Neural cell (in vitro differentiated cells): ENCODE data around the gene AP2B1. TPM values are rescaled to one million over a fixed set of nuclear protein-coding genes. Genes with fewer than 3 reads are reported as not detected.
A peak's percentile ranks its signal among the peaks of the same experiment; 100 is the strongest.

ENCODE experiments used
- H2AFZ ChIP-seq: fragments of 200-600, 300-800 bp; sonication (generic), shearing (Covaris generic); 2 replicates; pipeline ENCODE4 v1.6.0; 2014; ENCODE audit warnings: low read depth, mild to moderate bottlenecking, antibody characterized with exemption, low read length, moderate library complexity
- H3F3A ChIP-seq: fragments of 200-600 bp; shearing (Covaris generic); 2 replicates; pipeline ENCODE4 v1.6.1; 2016; ENCODE audit warnings: mild to moderate bottlenecking, moderate library complexity, mixed read lengths, antibody characterized with exemption, low read length; ENCODE audit not compliant: insufficient read depth, poor library complexity, severe bottlenecking
- H3K27ac ChIP-seq: fragments of 200-600, 300-800 bp; sonication (generic), shearing (Covaris generic); 2 replicates; pipeline ENCODE4 v1.5.1; 2014; ENCODE audit warnings: mild to moderate bottlenecking, low read length, moderate library complexity
- H3K27me3 ChIP-seq: fragments of 300-800, 200-600 bp; sonication (generic), shearing (Covaris generic); 2 replicates; pipeline ENCODE4 v1.6.0; 2014; ENCODE audit warnings: mild to moderate bottlenecking, low read depth, low read length, moderate library complexity; ENCODE audit not compliant: insufficient read depth
- H3K36me3 ChIP-seq: fragments of 300-800, 200-600 bp; sonication (generic), shearing (Covaris generic); 2 replicates; pipeline ENCODE4 v1.5.1; 2014; ENCODE audit warnings: mild to moderate bottlenecking, antibody characterized with exemption, low read length, moderate library complexity; ENCODE audit not compliant: insufficient read depth
- H3K4me2 ChIP-seq: fragments of 300-800, 200-600 bp; sonication (generic), shearing (Covaris generic); 2 replicates; pipeline ENCODE4 v1.6.0; 2014; ENCODE audit warnings: mild to moderate bottlenecking, low read length
- H3K4me3 ChIP-seq: fragments of 300-800, 200-600 bp; sonication (generic), shearing (Covaris generic); 2 replicates; pipeline ENCODE4 v1.5.1; 2014; ENCODE audit warnings: mild to moderate bottlenecking, low read length, moderate library complexity
- H3K79me2 ChIP-seq: fragments of 200-600 bp; shearing (Covaris generic); replicated peaks from 2 replicates; pipeline ENCODE4 v1.6.0; 2014; ENCODE audit warnings: mild to moderate bottlenecking, low read length, moderate library complexity; ENCODE audit not compliant: insufficient read depth
- H3K9ac ChIP-seq: fragments of 300-800, 200-600 bp; sonication (generic), shearing (Covaris generic); 2 replicates; pipeline ENCODE4 v1.6.1; 2016; ENCODE audit warnings: mild to moderate bottlenecking, low read length, mixed read lengths
- H3K9me2 ChIP-seq: fragments of 200-600 bp; shearing (Covaris generic); 2 replicates; pipeline ENCODE4 v1.6.1; 2016; ENCODE audit warnings: mild to moderate bottlenecking, low read length, mixed read lengths; ENCODE audit not compliant: insufficient read depth
- H3K9me3 ChIP-seq: fragments of 200-600, 300-800 bp; sonication (generic), shearing (Covaris generic); 2 replicates; pipeline ENCODE4 v1.6.1; 2016; ENCODE audit warnings: mild to moderate bottlenecking, mixed run types, low read length, moderate library complexity, mixed read lengths
- H4K20me1 ChIP-seq: fragments of 200-600 bp; shearing (Covaris generic); 2 replicates; pipeline ENCODE4 v1.6.1; 2016; ENCODE audit warnings: mild to moderate bottlenecking, mixed run types; ENCODE audit not compliant: insufficient read depth
- EP300 ChIP-seq: fragments of 450-650 bp; conservative IDR thresholded peaks from 2 replicates; pipeline ENCODE4 v1.6.1; 2014; ENCODE audit warnings: antibody characterized with exemption, mild to moderate bottlenecking, moderate library complexity; ENCODE audit not compliant: poor library complexity, severe bottlenecking
- EZH2 ChIP-seq: fragments of 200-600, 300-800 bp; shearing (Covaris generic), sonication (generic); IDR thresholded peaks from 2 replicates; pipeline ENCODE4 v1.6.1; 2014; ENCODE audit warnings: antibody characterized with exemption, low read length, borderline replicate concordance, mild to moderate bottlenecking; ENCODE audit not compliant: insufficient read depth, poor library complexity, severe bottlenecking
- MXI1 ChIP-seq: fragments of 450-650 bp; conservative IDR thresholded peaks from 2 replicates; pipeline ENCODE4 v1.6.1; 2014; ENCODE audit warnings: antibody characterized with exemption, mild to moderate bottlenecking; ENCODE audit not compliant: poor library complexity, severe bottlenecking
- POLR2AphosphoS5 ChIP-seq: IDR thresholded peaks from 2 replicates; pipeline ENCODE4 v1.6.1; 2012
- RAD21 ChIP-seq: fragments of 450-650 bp; conservative IDR thresholded peaks from 2 replicates; pipeline ENCODE4 v1.6.1; 2014; ENCODE audit warnings: antibody characterized with exemption, mild to moderate bottlenecking, moderate library complexity
- REST ChIP-seq: IDR thresholded peaks from 2 replicates; pipeline ENCODE4 v1.6.1; 2012; ENCODE audit warnings: borderline replicate concordance
- SMC3 ChIP-seq: fragments of 450-650 bp; conservative IDR thresholded peaks from 2 replicates; pipeline ENCODE4 v1.6.1; 2014; ENCODE audit warnings: antibody characterized with exemption, mild to moderate bottlenecking, moderate library complexity; ENCODE audit not compliant: poor library complexity
- TAF1 ChIP-seq: IDR thresholded peaks from 2 replicates; pipeline ENCODE4 v1.6.1; 2012; ENCODE audit warnings: low read depth
- polyA plus RNA-seq: library from polyadenylated mRNA; depleted of rRNA; stranded (reverse); fragments of >200 nt; gene quantifications from 2 replicates; pipeline ENCODE4 v1.2.3, GENCODE V29; 2014
- TF ChIP-seq, protein P1 (sequence below): fragments of 450-650 bp; IDR thresholded peaks from 2 replicates; pipeline ENCODE4 v1.5.1; 2014; ENCODE audit warnings: antibody characterized with exemption, mild to moderate bottlenecking, moderate library complexity; ENCODE audit not compliant: poor library complexity, severe bottlenecking

The AP2B1 gene
- polyA plus RNA-seq, 1 donor from 2014 or later, result 59.5 TPM

DNA sequence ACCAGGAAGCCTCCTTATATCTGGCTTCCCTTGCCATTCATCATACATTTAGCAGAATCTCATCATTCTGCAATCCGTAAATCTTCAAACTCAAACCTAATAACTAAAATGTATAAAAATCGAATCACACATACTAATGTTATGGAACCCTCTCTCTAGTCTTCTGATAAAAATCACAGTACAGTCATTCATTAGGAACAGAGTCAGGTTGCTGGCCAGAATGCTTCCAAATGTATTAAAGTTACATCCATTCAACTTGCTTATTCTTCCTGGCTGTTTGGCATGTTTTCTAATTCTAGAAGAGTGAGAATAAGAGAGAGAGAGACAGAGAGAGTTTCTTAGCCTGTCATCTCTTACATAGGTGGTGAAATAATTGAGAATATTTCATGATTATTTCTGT lies 127.9 kb downstream of the AP2B1 start:
- no peaks in the 10 kb centered on the region for H3K27me3 ChIP-seq
- no peaks in the 10 kb centered on the region for H4K20me1 ChIP-seq
- peak overlapping the region; percentile 47 for H3K4me3 ChIP-seq
- H3F3A ChIP-seq, result no peaks in the 10 kb centered on the region
- H3K4me2 ChIP-seq, result peak overlapping the region; percentile 63
- H3K27ac ChIP-seq, result peak overlapping the region; percentile 58
- H3K79me2 ChIP-seq, result no peaks in the 10 kb centered on the region
- peaks cover 17% of the 10 kb centered on the region for H3K36me3 ChIP-seq
- no peaks in the 10 kb centered on the region for H3K9me2 ChIP-seq
- peak overlapping the region; percentile 11 for H3K9ac ChIP-seq
- H2AFZ ChIP-seq, result no peak overlapping the region
- TF ChIP-seq REST (no peak), TAF1 (no peak), POLR2AphosphoS5 (no peak), MXI1 (no peak), EZH2 (no peak), EP300 (no peak), RAD21 (no peak), SMC3 (no peak)
- TF ChIP-seq, protein P1, sequence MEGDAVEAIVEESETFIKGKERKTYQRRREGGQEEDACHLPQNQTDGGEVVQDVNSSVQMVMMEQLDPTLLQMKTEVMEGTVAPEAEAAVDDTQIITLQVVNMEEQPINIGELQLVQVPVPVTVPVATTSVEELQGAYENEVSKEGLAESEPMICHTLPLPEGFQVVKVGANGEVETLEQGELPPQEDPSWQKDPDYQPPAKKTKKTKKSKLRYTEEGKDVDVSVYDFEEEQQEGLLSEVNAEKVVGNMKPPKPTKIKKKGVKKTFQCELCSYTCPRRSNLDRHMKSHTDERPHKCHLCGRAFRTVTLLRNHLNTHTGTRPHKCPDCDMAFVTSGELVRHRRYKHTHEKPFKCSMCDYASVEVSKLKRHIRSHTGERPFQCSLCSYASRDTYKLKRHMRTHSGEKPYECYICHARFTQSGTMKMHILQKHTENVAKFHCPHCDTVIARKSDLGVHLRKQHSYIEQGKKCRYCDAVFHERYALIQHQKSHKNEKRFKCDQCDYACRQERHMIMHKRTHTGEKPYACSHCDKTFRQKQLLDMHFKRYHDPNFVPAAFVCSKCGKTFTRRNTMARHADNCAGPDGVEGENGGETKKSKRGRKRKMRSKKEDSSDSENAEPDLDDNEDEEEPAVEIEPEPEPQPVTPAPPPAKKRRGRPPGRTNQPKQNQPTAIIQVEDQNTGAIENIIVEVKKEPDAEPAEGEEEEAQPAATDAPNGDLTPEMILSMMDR, result no peak
- H3K9me3 ChIP-seq, result no peaks in the 10 kb centered on the region

DNA sequence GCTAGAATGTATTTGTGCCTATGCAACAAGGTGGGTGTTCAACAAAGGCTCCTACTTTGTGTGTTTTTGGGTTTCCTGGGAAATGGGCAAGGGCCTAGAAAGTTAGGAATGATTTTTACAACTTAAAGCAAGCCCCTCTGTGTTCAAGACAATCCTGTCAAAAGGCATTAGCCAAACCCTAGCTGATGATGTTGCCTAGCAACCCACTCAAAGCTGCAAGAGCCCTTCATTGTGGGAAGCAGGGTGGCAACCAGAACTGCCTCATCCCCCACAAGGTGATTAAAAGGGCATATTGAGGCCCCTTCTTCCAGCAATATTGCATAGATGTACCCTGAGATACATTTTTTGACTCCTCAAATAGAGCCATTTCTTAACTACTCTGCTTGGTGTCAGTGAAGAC lies 128.3 kb downstream of the AP2B1 start:
- Histone ChIP-seq H3K36me3 (peaks cover 17% of the 10 kb centered on the region), H3K4me3 (peak overlapping the region; percentile 47), H3K79me2 (no peaks in the 10 kb centered on the region), H3K9ac (peak overlapping the region; percentile 11), H3F3A (no peaks in the 10 kb centered on the region), H4K20me1 (no peaks in the 10 kb centered on the region), H3K9me2 (no peaks in the 10 kb centered on the region), H3K4me2 (peak overlapping the region; percentile 63), H2AFZ (no peak overlapping the region), H3K27ac (peak overlapping the region; percentile 58), H3K9me3 (no peaks in the 10 kb centered on the region), H3K27me3 (no peaks in the 10 kb centered on the region)
- TF ChIP-seq TAF1, result no peak
- TF ChIP-seq EZH2, result no peak
- no peak for TF ChIP-seq POLR2AphosphoS5
- TF ChIP-seq RAD21, result no peak

DNA sequence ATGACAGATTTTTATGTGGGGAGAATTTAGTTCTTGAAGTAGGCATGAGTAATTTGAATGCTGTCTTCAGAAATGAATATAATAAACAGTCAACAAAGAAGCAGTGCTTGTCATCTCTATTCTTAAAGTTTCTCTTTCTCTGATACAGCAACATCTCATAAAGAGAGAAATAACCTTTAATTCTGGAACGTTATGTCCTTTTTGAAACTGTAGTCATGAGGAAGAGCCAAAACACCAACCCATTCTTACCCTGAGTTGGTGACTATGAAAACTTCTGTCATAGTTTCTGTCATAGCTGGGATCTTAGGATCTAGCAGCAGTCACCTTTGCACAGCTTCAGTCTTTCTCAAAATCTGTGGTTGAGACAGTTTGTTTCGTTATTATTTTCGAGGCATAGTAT lies 129.1 kb downstream of the AP2B1 start:
- no peak overlapping the region for H3K9ac ChIP-seq
- H3K36me3 ChIP-seq, result peaks cover 17% of the 10 kb centered on the region
- H3F3A ChIP-seq, result no peaks in the 10 kb centered on the region
- no peaks in the 10 kb centered on the region for H4K20me1 ChIP-seq
- no peak overlapping the region for H3K4me2 ChIP-seq
- H3K4me3 ChIP-seq, result peak overlapping the region; percentile 47
- TF ChIP-seq RAD21, result no peak
- TF ChIP-seq TAF1, result no peak
- no peaks in the 10 kb centered on the region for H3K79me2 ChIP-seq
- peak overlapping the region; percentile 58 for H3K27ac ChIP-seq
- no peaks in the 10 kb centered on the region for H3K9me3 ChIP-seq
- H2AFZ ChIP-seq, result no peak overlapping the region
- H3K27me3 ChIP-seq, result no peaks in the 10 kb centered on the region
- no peaks in the 10 kb centered on the region for H3K9me2 ChIP-seq
